Lung (tissue), 12 donors: Measurements from ENCODE around the gene SIMC1. TPM values are rescaled to one million over a fixed set of nuclear protein-coding genes. Genes with fewer than 3 reads are reported as not detected.

Experiments used
- ATAC-seq: fragments of 200-7000 bp; cut with Tn5 transposase; one replicate; pipeline ENCODE4 v1.9.1; 2020; ENCODE audit warnings: moderate number of reproducible peaks; ENCODE audit not compliant: insufficient read depth, low FRiP score
- DNase-seq, 3 donors: peaks; one replicate each; pipeline ENCODE4 v3.0.0-alpha.2; 2013 to 2017
- H3K27ac ChIP-seq, 2 donors: one replicate each; pipeline ENCODE4 v1.5.1; 2013; ENCODE audit warnings: mild to moderate bottlenecking in 2 of 2, moderate library complexity in 2 of 2, control low read depth in 1 of 2, inconsistent platforms in 1 of 2, low read depth in 1 of 2, low read length in 1 of 2
- H3K27me3 ChIP-seq, 3 donors: one replicate each; pipeline ENCODE4 v1.5.1; 2013; ENCODE audit warnings: low read length in 2 of 3; ENCODE audit not compliant: control insufficient read depth in 3 of 3, insufficient read depth in 3 of 3
- H3K36me3 ChIP-seq, 4 donors: one replicate each; pipeline ENCODE4 v1.5.1; 2013; ENCODE audit warnings: low read length in 4 of 4, mild to moderate bottlenecking in 1 of 4, moderate library complexity in 1 of 4; ENCODE audit not compliant: control insufficient read depth in 4 of 4, insufficient read depth in 4 of 4
- H3K4me1 ChIP-seq, 5 donors: one replicate each; pipeline ENCODE4 v1.5.1; 2013; ENCODE audit warnings: low read length in 5 of 5, mild to moderate bottlenecking in 2 of 5, moderate library complexity in 1 of 5; ENCODE audit not compliant: control insufficient read depth in 5 of 5, insufficient read depth in 5 of 5
- H3K4me3 ChIP-seq: one replicate; pipeline ENCODE4 v1.5.1; 2013; ENCODE audit warnings: mild to moderate bottlenecking, control low read depth, moderate library complexity
- H3K9ac ChIP-seq, 2 donors: one replicate each; pipeline ENCODE4 v1.5.1; 2013; ENCODE audit warnings: low read length in 2 of 2, control low read depth in 1 of 2; ENCODE audit not compliant: insufficient read depth in 1 of 2
- H3K9me3 ChIP-seq, 4 donors: one replicate each; pipeline ENCODE4 v1.5.1; 2013; ENCODE audit warnings: low read length in 3 of 4, mild to moderate bottlenecking in 1 of 4, moderate library complexity in 1 of 4; ENCODE audit not compliant: control insufficient read depth in 4 of 4, insufficient read depth in 3 of 4
- CTCF ChIP-seq: IDR thresholded peaks from 2 replicates; pipeline ENCODE4 v1.5.1; 2012; ENCODE audit warnings: mild to moderate bottlenecking; ENCODE audit errors: control extremely low read depth, extremely low read depth
- WGBS, 2 donors: extraction: QIAGEN DNeasy Blood & Tissue Kit; methylation state at CpG; one replicate each; pipeline ENCODE4 v1.1.7; 2013; 5-methylcytosine and 5-hydroxymethylcytosine counted together
- polyA plus RNA-seq, 2 donors: library from polyadenylated mRNA; stranded (reverse); fragments of 200-250 nt; gene quantifications; one replicate each; pipeline ENCODE4 v1.2.1, GENCODE V29; 2013
- total RNA-seq, 2 donors: library from RNA; depleted of rRNA in 1 of 2; stranded (reverse); fragments of >200 nt in 1 of 2; gene quantifications; one replicate each; pipeline ENCODE4 v1.2.1, GENCODE V29; 2014 to 2021
- donor health status: control.
- donor health status: control.
- donor health status: Bipolar disorder and iron deficiency.
- donor health status: healthy.
- donor health status: DM: yes; HTN: yes; CAD: no.

SIMC1 gene
- total and polyA plus RNA-seq, 4 donors: 3.7 to 20.9 (median 8.7) TPM

GRCh38 chr5:176388003-176388443 is 149.8 kb downstream of the SIMC1 start:
- Histone ChIP-seq H3K27ac (peak overlapping the region; percentile 71 to 91), H3K27me3 (no peaks in the 10 kb centered on the region), H3K9ac (peak overlapping the region in 1 of 2 donors; percentile 91), H3K36me3 (peaks cover 9 to 34% (median 19%) of the 10 kb centered on the region in 4 donors), H3K9me3 (no peaks in the 10 kb centered on the region), H3K4me3 (peak overlapping the region; percentile 98), H3K4me1 (peaks cover 0 to 13% (median 5%) of the 10 kb centered on the region in 5 donors)
- DNase-seq: peak in 2 of 3 donors; percentile 16 to 24
- 0 to 1% methylated on average over 29 of the region's 29 CpGs for WGBS, 2 donors
- TF ChIP-seq CTCF: no peak
- no peak for ATAC-seq

- peak; percentile 99 for DNase-seq
- WGBS, 2 donors: 0% methylated on average over 47 of the region's 47 CpGs
- H3K27ac ChIP-seq: peak within 1 kb of the TSS; percentile 96 to 97
- no peak for TF ChIP-seq CTCF
- H3K36me3 ChIP-seq: peaks cover 9 to 32% (median 15%) of the 10 kb centered on the region in 4 donors
- peak within 1 kb of the TSS; percentile 98 for H3K4me3 ChIP-seq
- H3K9me3 ChIP-seq: no peaks in the 10 kb centered on the region
- peak; percentile 96 for ATAC-seq
- H3K4me1 ChIP-seq: peaks cover 0 to 13% (median 5%) of the 10 kb centered on the region in 5 donors
- peak within 1 kb of the TSS; percentile 75 to 91 for H3K9ac ChIP-seq
- no peaks in the 10 kb centered on the region for H3K27me3 ChIP-seq
Measured at GRCh38 chr5:176388444-176389134, 150.4 kb downstream of the SIMC1 start, which contains the start of the genes HIGD2A and NOP16. HIGD2A (plus strand) TSS chr5:176388751; CDS start chr5:176388820, 69 bp downstream. NOP16 (minus strand) TSS chr5:176388598; CDS start chr5:176388539, 59 bp downstream.

- H3K4me1 ChIP-seq: peaks cover 0 to 13% (median 5%) of the 10 kb centered on the region in 5 donors
- no peaks in the 10 kb centered on the region for H3K27me3 ChIP-seq
- peak; percentile 0 for ATAC-seq
- peak overlapping the region; percentile 59 for H3K4me3 ChIP-seq
- TF ChIP-seq CTCF: no peak
- H3K9me3 ChIP-seq: no peaks in the 10 kb centered on the region
- peak overlapping the region; percentile 61 to 90 for H3K9ac ChIP-seq
- no peak for DNase-seq
- peak overlapping the region; percentile 95 to 97 for H3K27ac ChIP-seq
- peaks cover 12 to 30% (median 13%) of the 10 kb centered on the region in 4 donors for H3K36me3 ChIP-seq
- WGBS, 2 donors: 26 to 27% methylated on average over 41 of the region's 41 CpGs
Measured at GRCh38 chr5:176389135-176390123, 151.2 kb downstream of the SIMC1 start.
